HEK293T (cell line): ENCODE measurements around the gene CELF4.

Experiments used
- CTCF ChIA-PET: fragments of 350-600 bp; formaldehyde crosslinking; extraction: SDS; loops from one replicate; lab custom pipeline; 2021; ENCODE audit warnings: antibody characterized with exemption, inconsistent platforms; lab: Yijun Ruan, JAX
- POLR2A ChIA-PET: fragments of 350-600 bp; formaldehyde crosslinking; extraction: SDS; loops from one replicate; lab custom pipeline; 2020; ENCODE audit warnings: antibody characterized with exemption, inconsistent platforms; lab: Yijun Ruan, JAX
- DNase-seq: peaks from one replicate; pipeline ENCODE4 v3.0.0; 2012; ENCODE audit warnings: mixed read lengths; ENCODE audit errors: extremely low spot score
- ARNT ChIP-seq: fragments of 450-650 bp; IDR thresholded peaks from 2 replicates; pipeline ENCODE4 v1.6.1; 2017; ENCODE audit warnings: mild to moderate bottlenecking
- BHLHE40 ChIP-seq: fragments of 450-650 bp; IDR thresholded peaks from 2 replicates; pipeline ENCODE4 v1.6.1; 2016; ENCODE audit warnings: mild to moderate bottlenecking, moderate library complexity, borderline replicate concordance
- CTBP1 ChIP-seq: fragments of 450-650 bp; IDR thresholded peaks from 2 replicates; pipeline ENCODE4 v1.6.1; 2016; ENCODE audit warnings: borderline replicate concordance
- ELF4 ChIP-seq: fragments of 450-650 bp; IDR thresholded peaks from 2 replicates; pipeline ENCODE4 v1.6.1; 2017; ENCODE audit warnings: antibody characterized with exemption
- FOXA1 ChIP-seq: fragments of 450-650 bp; IDR thresholded peaks from 2 replicates; pipeline ENCODE4 v1.6.1; 2016; ENCODE audit warnings: mild to moderate bottlenecking
- FOXK2 ChIP-seq: fragments of 450-650 bp; IDR thresholded peaks from 2 replicates; pipeline ENCODE4 v1.6.1; 2016; ENCODE audit warnings: mild to moderate bottlenecking
- FOXM1 ChIP-seq: fragments of 450-650 bp; IDR thresholded peaks from 2 replicates; pipeline ENCODE4 v1.6.1; 2017; ENCODE audit warnings: mild to moderate bottlenecking, borderline replicate concordance
- HDGF ChIP-seq: fragments of 450-650 bp; IDR thresholded peaks from 2 replicates; pipeline ENCODE4 v1.6.1; 2017; ENCODE audit warnings: antibody characterized with exemption, borderline replicate concordance
- L3MBTL2 ChIP-seq: fragments of 450-650 bp; conservative IDR thresholded peaks from 2 replicates; pipeline ENCODE4 v1.6.1; 2016; ENCODE audit warnings: mild to moderate bottlenecking
- LEF1 ChIP-seq: fragments of 450-650 bp; IDR thresholded peaks from 2 replicates; pipeline ENCODE4 v1.6.1; 2017; ENCODE audit warnings: mild to moderate bottlenecking, borderline replicate concordance
- NFRKB ChIP-seq: fragments of 450-650 bp; IDR thresholded peaks from 2 replicates; pipeline ENCODE4 v1.6.1; 2016; ENCODE audit warnings: mild to moderate bottlenecking, moderate library complexity
- PKNOX1 ChIP-seq: fragments of 450-650 bp; IDR thresholded peaks from 2 replicates; pipeline ENCODE4 v1.6.1; 2016
- SP1 ChIP-seq: fragments of 450-650 bp; IDR thresholded peaks from 2 replicates; pipeline ENCODE4 v1.6.1; 2017
- SUZ12 ChIP-seq: fragments of 450-650 bp; IDR thresholded peaks from 2 replicates; pipeline ENCODE4 v1.6.1; 2016; ENCODE audit warnings: mild to moderate bottlenecking
- TARDBP ChIP-seq: fragments of 450-650 bp; IDR thresholded peaks from 2 replicates; pipeline ENCODE4 v1.6.1; 2016
- ZNF384 ChIP-seq: fragments of 450-650 bp; IDR thresholded peaks from 2 replicates; pipeline ENCODE4 v1.6.1; 2016

CELF4 gene

DNA sequence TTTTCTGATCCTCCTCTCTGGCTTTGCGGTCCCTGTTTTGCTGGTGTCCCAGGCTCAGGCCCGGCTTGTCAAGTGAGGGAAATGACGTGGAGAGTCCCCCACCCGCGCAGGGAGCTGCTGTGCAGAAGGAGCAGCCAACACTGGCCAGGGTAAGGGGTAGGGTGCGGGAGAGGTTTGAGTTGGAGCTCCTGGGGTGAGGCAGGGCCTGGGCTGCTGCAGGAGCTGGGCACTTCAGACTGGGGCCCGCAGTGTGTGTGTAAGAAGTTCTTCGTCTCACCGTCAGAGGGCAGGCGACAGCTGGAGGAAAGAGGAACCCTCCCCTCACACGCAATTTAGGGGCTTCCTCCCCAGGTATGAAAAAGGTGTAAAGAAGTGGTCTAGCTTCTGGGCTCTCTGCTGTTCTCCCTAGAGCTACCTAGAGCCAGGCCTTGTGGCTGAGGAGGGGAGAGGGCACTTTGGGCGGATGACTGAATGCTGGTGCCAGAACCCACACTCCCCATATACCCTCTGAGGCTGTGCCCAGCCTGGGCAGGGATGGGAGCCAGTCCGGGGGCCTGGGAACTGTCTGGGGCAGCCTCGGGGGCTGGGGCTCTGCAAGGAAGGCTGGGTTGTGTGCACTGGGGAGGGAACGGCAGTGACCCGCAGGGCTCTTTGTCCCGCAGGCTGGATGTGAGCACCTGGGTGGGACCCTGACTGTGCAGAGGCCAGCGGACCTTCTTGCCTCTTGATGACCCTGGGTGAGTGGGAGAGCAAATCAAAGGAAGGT is 11.8 kb downstream of the CELF4 start:
- POLR2A ChIA-PET, result interaction anchor here (1.2 kb wide), 1 partner anchor 58 kb away, joined by 3 read pairs; no protein-coding TSS in a partner anchor
- no peak for DNase-seq
- TF ChIP-seq SUZ12 (no peak), ZNF384 (no peak), PKNOX1 (no peak), HDGF (no peak), NFRKB (no peak), L3MBTL2 (no peak), ARNT (no peak), ELF4 (no peak), CTBP1 (no peak), TARDBP (no peak), FOXK2 (no peak), LEF1 (no peak), FOXM1 (no peak), FOXA1 (no peak), SP1 (no peak)
- CTCF ChIA-PET, result no interaction called here

GRCh38 chr18:37552286-37552685 is 13.3 kb downstream of the CELF4 start:
- DNase-seq, result no peak
- CTCF ChIA-PET, result interaction anchor here (0.7 kb wide), 2 partner anchors 23 to 864 kb away, joined by 3 to 6 read pairs; no protein-coding TSS in a partner anchor
- TF ChIP-seq TARDBP (no peak), ELF4 (no peak), SUZ12 (no peak), CTBP1 (no peak), HDGF (no peak), NFRKB (no peak), ARNT (no peak), FOXM1 (no peak), BHLHE40 (no peak), L3MBTL2 (no peak)
- POLR2A ChIA-PET, result no interaction called here

GRCh38 chr18:37551846-37552245 is 13.8 kb downstream of the CELF4 start:
- ChIA-PET CTCF (no interaction called here), POLR2A (no interaction called here)
- no peak for DNase-seq
- TF ChIP-seq FOXA1 (no peak), LEF1 (no peak), BHLHE40 (no peak), PKNOX1 (no peak), ZNF384 (no peak), TARDBP (no peak), HDGF (no peak), FOXM1 (no peak), L3MBTL2 (no peak), CTBP1 (no peak), SP1 (no peak), ARNT (no peak), SUZ12 (no peak), FOXK2 (no peak), ELF4 (no peak), NFRKB (no peak)

DNA sequence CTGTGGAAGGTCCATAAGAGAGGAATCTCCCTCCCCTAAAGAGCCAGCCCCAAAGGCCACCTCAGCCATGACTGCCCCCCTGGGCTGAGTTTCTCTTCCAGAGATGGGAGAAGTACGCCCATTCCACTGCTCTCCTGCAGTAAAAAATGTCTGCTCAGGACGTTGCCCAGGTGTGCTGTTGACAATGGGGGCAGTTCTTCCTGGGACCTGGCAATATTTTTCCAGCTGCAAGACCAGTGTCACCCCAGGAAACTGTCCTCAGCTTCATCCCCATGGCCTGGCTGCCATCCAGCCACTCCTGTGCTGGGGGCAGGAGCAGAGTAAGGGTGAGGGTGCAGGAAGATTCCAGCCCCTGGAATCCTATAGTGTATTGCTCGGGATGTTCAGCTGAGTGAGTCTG is 14.3 kb downstream of the CELF4 start:
- POLR2A ChIA-PET, result no interaction called here
- CTCF ChIA-PET, result no interaction called here
- TF ChIP-seq LEF1 (no peak), FOXK2 (no peak), NFRKB (no peak), CTBP1 (no peak), L3MBTL2 (no peak), HDGF (no peak), ZNF384 (no peak), SUZ12 (no peak), ELF4 (no peak), FOXM1 (no peak), ARNT (no peak)
- no peak for DNase-seq

GRCh38 chr18:37550118-37550875 is 15.3 kb downstream of the CELF4 start:
- DNase-seq, result no peak
- ChIA-PET CTCF (interaction anchor here (0.6 to 1.0 kb wide), 2 partner anchors 13 to 19 kb away, joined by 3 read pairs; no protein-coding TSS in a partner anchor), POLR2A (no interaction called here)
- TF ChIP-seq ZNF384 (no peak), BHLHE40 (no peak), ARNT (no peak), HDGF (no peak), CTBP1 (no peak), LEF1 (no peak), NFRKB (no peak), SP1 (no peak), PKNOX1 (no peak), FOXA1 (no peak), FOXK2 (no peak), L3MBTL2 (no peak), SUZ12 (no peak), FOXM1 (no peak), TARDBP (no peak)
